ENCODE measurements around the gene FRMPD1.

GRCh38 chr9:37776328-37776727, 125.6 kb downstream of the FRMPD1 start:
- no peak for TF ChIP-seq EP300 (IDR thresholded peaks at IDR 0.05; ENCODE audit: borderline replicate concordance)
- no peak for TF ChIP-seq USF1 (IDR thresholded peaks at IDR 0.05)
- no peak for TF ChIP-seq YY1 (IDR thresholded peaks at IDR 0.05; ENCODE audit: low read depth)
- TF ChIP-seq RAD21 (IDR thresholded peaks at IDR 0.05; ENCODE audit: low read depth), result no peak
- TF ChIP-seq CREB1 (IDR thresholded peaks at IDR 0.05; ENCODE audit: low read depth), result no peak
